Measurements from ENCODE around the gene ARG2.
A peak's percentile ranks its signal among the peaks of the same experiment; 100 is the strongest.

The ARG2 gene

DNA sequence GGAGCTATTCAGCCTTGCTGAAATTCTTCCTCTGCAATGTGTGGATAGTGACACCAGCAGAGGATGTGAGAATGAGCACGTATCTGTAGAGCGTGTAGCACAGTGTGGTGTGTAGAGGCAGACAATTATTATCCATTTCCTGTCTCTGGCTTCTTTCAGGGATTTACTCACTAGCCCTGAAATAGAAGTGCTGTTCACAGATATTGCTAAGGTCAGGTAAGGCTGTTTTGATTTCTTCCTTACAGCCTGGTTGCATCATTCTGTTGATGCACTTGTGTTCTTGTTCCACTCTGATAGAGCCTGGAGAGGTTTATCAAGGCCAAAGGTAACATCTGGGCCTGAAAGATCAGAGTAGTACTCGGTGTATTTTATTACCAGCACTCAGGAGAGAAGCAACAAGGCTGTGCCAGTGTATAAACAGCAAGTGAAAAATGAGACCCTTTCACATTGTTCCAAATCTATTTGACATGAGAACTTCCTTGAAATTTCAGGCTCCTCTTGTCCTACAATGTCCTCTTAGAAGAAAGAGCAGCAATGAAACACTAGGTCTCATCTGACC is 16.7 kb downstream of the ARG2 start:
- no peaks in the 10 kb centered on the region for H3K27me3 ChIP-seq (ENCODE audit: insufficient read depth, low read length, poor library complexity)
- no peaks in the 10 kb centered on the region for H4K20me1 ChIP-seq (ENCODE audit: insufficient read depth, low read length)
- no peaks in the 10 kb centered on the region for H3K9me3 ChIP-seq (ENCODE audit: insufficient read depth, low read length, severe bottlenecking)
- no peak overlapping the region for H2AFZ ChIP-seq (ENCODE audit: low read depth, low read length)
- no peaks in the 10 kb centered on the region for H3K36me3 ChIP-seq (ENCODE audit: insufficient read depth, low read length)
- no peak overlapping the region for H3K4me2 ChIP-seq (ENCODE audit: insufficient read depth, low read length)
- no peak overlapping the region for H3K4me3 ChIP-seq (ENCODE audit: low read depth in 1 of 2, low read length in 2 of 2)
- H3K9ac ChIP-seq (ENCODE audit: low read depth, low read length), result no peak overlapping the region
- no peaks in the 10 kb centered on the region for H3K79me2 ChIP-seq (ENCODE audit: insufficient read depth, low read length)
- no peak overlapping the region for H3K27ac ChIP-seq (ENCODE audit: low read length)
- ATAC-seq (ENCODE audit: insufficient read depth, low read depth), result peak; percentile 48
- no peak for DNase-seq
- TF ChIP-seq, protein P1, sequence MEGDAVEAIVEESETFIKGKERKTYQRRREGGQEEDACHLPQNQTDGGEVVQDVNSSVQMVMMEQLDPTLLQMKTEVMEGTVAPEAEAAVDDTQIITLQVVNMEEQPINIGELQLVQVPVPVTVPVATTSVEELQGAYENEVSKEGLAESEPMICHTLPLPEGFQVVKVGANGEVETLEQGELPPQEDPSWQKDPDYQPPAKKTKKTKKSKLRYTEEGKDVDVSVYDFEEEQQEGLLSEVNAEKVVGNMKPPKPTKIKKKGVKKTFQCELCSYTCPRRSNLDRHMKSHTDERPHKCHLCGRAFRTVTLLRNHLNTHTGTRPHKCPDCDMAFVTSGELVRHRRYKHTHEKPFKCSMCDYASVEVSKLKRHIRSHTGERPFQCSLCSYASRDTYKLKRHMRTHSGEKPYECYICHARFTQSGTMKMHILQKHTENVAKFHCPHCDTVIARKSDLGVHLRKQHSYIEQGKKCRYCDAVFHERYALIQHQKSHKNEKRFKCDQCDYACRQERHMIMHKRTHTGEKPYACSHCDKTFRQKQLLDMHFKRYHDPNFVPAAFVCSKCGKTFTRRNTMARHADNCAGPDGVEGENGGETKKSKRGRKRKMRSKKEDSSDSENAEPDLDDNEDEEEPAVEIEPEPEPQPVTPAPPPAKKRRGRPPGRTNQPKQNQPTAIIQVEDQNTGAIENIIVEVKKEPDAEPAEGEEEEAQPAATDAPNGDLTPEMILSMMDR (IDR thresholded peaks at IDR 0.05; ENCODE audit: borderline replicate concordance, extremely low read depth, low read length, poor library complexity, severe bottlenecking), result no peak
- no peak for TF ChIP-seq EZH2 (IDR thresholded peaks at IDR 0.05; ENCODE audit: borderline replicate concordance, low read depth, low read length, severe bottlenecking)
- no peaks in the 10 kb centered on the region for H3K4me1 ChIP-seq (ENCODE audit: insufficient read depth, low read length)

DNA sequence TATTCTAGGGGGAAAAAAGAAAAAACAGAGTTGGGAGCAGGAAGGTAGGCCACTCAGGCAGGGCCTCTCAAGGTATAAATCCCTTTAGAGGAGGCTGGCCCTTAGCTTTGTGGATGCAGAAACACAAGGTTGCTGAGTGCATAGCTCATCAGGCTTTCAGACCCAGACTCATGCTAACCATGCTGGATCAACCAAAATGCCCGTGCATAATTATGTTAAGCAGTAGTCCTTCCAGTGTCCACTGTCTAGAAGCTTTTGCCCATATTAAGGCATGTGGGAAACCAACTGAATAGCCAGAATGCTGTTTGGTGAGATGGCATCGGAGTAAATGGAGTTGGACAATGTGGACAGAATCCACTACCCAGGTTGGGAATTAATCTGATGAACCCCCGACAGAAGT is 18.9 kb downstream of the ARG2 start:
- H3K27me3 ChIP-seq (ENCODE audit: insufficient read depth, low read length, poor library complexity), result no peaks in the 10 kb centered on the region
- no peaks in the 10 kb centered on the region for H4K20me1 ChIP-seq (ENCODE audit: insufficient read depth, low read length)
- no peak overlapping the region for H3K9ac ChIP-seq (ENCODE audit: low read depth, low read length)
- H3K4me3 ChIP-seq (ENCODE audit: low read depth in 1 of 2, low read length in 2 of 2), result no peak overlapping the region
- H3K4me2 ChIP-seq (ENCODE audit: insufficient read depth, low read length), result no peak overlapping the region
- no peaks in the 10 kb centered on the region for H3K9me3 ChIP-seq (ENCODE audit: insufficient read depth, low read length, severe bottlenecking)
- TF ChIP-seq EZH2 (IDR thresholded peaks at IDR 0.05; ENCODE audit: borderline replicate concordance, low read depth, low read length, severe bottlenecking), result no peak
- TF ChIP-seq, protein P1 (IDR thresholded peaks at IDR 0.05; ENCODE audit: borderline replicate concordance, extremely low read depth, low read length, poor library complexity, severe bottlenecking), result no peak
- H2AFZ ChIP-seq (ENCODE audit: low read depth, low read length), result no peak overlapping the region
- no peaks in the 10 kb centered on the region for H3K79me2 ChIP-seq (ENCODE audit: insufficient read depth, low read length)
- H3K4me1 ChIP-seq (ENCODE audit: insufficient read depth, low read length), result no peaks in the 10 kb centered on the region
- H3K36me3 ChIP-seq (ENCODE audit: insufficient read depth, low read length), result no peaks in the 10 kb centered on the region
- ATAC-seq (ENCODE audit: insufficient read depth, low read depth) (no peak), DNase-seq (no peak)
- H3K27ac ChIP-seq (ENCODE audit: low read length), result no peak overlapping the region

DNA sequence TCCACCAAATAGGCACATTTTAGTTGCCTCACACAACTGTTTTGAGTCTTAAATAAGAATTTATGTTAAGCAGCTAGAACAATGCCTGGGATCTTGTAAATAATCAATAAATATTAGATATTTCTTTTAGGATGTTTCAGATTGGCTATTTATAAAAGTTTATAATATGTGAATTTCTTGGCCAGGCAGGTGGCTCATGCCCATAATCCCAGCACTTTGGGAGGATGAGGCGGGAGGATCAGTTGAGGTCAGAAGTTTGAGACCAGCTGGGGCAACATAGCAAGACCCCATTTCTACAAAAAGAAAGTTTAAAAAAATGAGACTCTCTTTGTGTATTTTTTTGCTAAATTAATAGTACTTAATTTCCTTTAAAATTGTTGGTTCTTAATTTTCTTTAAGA is 21.8 kb downstream of the ARG2 start:
- Histone ChIP-seq H3K27me3 (ENCODE audit: insufficient read depth, low read length, poor library complexity) (no peaks in the 10 kb centered on the region), H4K20me1 (ENCODE audit: insufficient read depth, low read length) (no peaks in the 10 kb centered on the region), H3K9me3 (ENCODE audit: insufficient read depth, low read length, severe bottlenecking) (no peaks in the 10 kb centered on the region), H3K4me1 (ENCODE audit: insufficient read depth, low read length) (no peaks in the 10 kb centered on the region), H3K36me3 (ENCODE audit: insufficient read depth, low read length) (peaks cover 13% of the 10 kb centered on the region; the same call in 1 of the 2 replicates), H3K4me2 (ENCODE audit: insufficient read depth, low read length) (no peak overlapping the region), H3K27ac (ENCODE audit: low read length) (no peak overlapping the region), H3K79me2 (ENCODE audit: insufficient read depth, low read length) (no peaks in the 10 kb centered on the region), H3K4me3 (ENCODE audit: low read depth in 1 of 2, low read length in 2 of 2) (no peak overlapping the region), H3K9ac (ENCODE audit: low read depth, low read length) (no peak overlapping the region), H2AFZ (ENCODE audit: low read depth, low read length) (no peak overlapping the region)
- DNase-seq, result no peak
- TF ChIP-seq, protein P1 (IDR thresholded peaks at IDR 0.05; ENCODE audit: borderline replicate concordance, extremely low read depth, low read length, poor library complexity, severe bottlenecking), result no peak
- TF ChIP-seq EZH2 (IDR thresholded peaks at IDR 0.05; ENCODE audit: borderline replicate concordance, low read depth, low read length, severe bottlenecking), result no peak
- ATAC-seq (ENCODE audit: insufficient read depth, low read depth), result no peak
